ENCODE results near the gene MAP3K13. TPM values are rescaled to one million over a fixed set of nuclear protein-coding genes. Genes with fewer than 3 reads are reported as not detected.

The MAP3K13 gene
- total RNA-seq, 1 experiment from 2014 or later, result 10.6 TPM

DNA sequence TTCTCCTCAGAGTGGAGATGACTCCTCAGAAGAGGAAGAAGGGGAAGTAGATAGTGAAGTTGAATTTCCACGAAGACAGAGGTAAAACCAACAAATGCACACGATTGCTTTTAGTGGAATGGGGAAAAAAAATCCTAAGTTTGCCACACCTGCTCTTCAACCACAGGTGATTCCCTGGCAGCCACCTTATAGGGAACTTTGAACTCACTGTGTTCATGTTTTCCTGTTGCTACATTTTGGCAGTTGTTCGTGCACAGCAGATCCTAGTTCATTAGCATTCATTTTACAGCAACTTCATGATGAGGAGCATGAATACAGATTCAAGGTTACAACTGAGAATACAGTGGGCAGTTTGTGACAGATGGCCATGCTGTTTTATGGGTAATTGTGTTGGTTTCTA lies 114.4 kb downstream of the MAP3K13 start:
- H4K8ac ChIP-seq (replicated peaks; ENCODE audit: insufficient read length, low read depth, low read length), result no peak overlapping the region
- no peaks in the 10 kb centered on the region for H3K79me2 ChIP-seq (ENCODE audit: insufficient read depth, low read length)
- H3K18ac ChIP-seq (ENCODE audit: insufficient read length, low read depth, low read length), result no peak overlapping the region
- DNase-seq, result no peak
- no peak overlapping the region for H2BK5ac ChIP-seq (ENCODE audit: insufficient read length, low read length)
- no peak overlapping the region for H3K14ac ChIP-seq (ENCODE audit: insufficient read depth, low read length)
- H3K79me1 ChIP-seq (ENCODE audit: insufficient read depth, low read depth, low read length, poor library complexity, severe bottlenecking), result no peaks in the 10 kb centered on the region
- H3K4me1 ChIP-seq (ENCODE audit: insufficient read depth, low read length), result no peaks in the 10 kb centered on the region
- Mint-ChIP-seq H3K27me3 (ENCODE audit: low read depth) (no peaks in the 10 kb centered on the region), H3K4me3 (no peak overlapping the region), H3K36me3 (ENCODE audit: insufficient read depth in 1 of 3, low read depth in 3 of 3) (no peaks in the 10 kb centered on the region; a peak in 1 of 7 replicates), H3K27ac (no peak overlapping the region), H3K9me3 (no peaks in the 10 kb centered on the region), H3K4me1 (no peaks in the 10 kb centered on the region)
- H3T11ph ChIP-seq (ENCODE audit: low read length), result no peak overlapping the region
- H2BK20ac ChIP-seq (ENCODE audit: low read depth, low read length, poor library complexity, severe bottlenecking), result no peak overlapping the region
- H3K23me2 ChIP-seq (ENCODE audit: insufficient read length, low read depth, low read length, poor library complexity, severe bottlenecking), result no peaks in the 10 kb centered on the region
- no peak overlapping the region for H4K91ac ChIP-seq (ENCODE audit: insufficient read length, low read depth, low read length)
- no peak overlapping the region for H2BK120ac ChIP-seq (ENCODE audit: low read depth, low read length, poor library complexity, severe bottlenecking)
- no peak overlapping the region for H3K4me2 ChIP-seq (ENCODE audit: insufficient read depth, insufficient read length, low read length)
- H3K9ac ChIP-seq (ENCODE audit: extremely low read depth, insufficient read length, low read length), result no peak overlapping the region
- H2AK5ac ChIP-seq (ENCODE audit: insufficient read length, low read length), result no peak overlapping the region
- no peak overlapping the region for H3K56ac ChIP-seq (ENCODE audit: insufficient read length, low read depth, low read length)
- H3K27me3 ChIP-seq (ENCODE audit: insufficient read depth, low read length), result no peaks in the 10 kb centered on the region
- H4K5ac ChIP-seq (ENCODE audit: insufficient read length, low read depth, low read length), result no peak overlapping the region
- H3K23ac ChIP-seq (ENCODE audit: insufficient read length, low read depth, low read length), result no peak overlapping the region
- H3K9me3 ChIP-seq (ENCODE audit: control insufficient read depth, low read depth, low read length), result no peaks in the 10 kb centered on the region
- TF ChIP-seq, protein P1, sequence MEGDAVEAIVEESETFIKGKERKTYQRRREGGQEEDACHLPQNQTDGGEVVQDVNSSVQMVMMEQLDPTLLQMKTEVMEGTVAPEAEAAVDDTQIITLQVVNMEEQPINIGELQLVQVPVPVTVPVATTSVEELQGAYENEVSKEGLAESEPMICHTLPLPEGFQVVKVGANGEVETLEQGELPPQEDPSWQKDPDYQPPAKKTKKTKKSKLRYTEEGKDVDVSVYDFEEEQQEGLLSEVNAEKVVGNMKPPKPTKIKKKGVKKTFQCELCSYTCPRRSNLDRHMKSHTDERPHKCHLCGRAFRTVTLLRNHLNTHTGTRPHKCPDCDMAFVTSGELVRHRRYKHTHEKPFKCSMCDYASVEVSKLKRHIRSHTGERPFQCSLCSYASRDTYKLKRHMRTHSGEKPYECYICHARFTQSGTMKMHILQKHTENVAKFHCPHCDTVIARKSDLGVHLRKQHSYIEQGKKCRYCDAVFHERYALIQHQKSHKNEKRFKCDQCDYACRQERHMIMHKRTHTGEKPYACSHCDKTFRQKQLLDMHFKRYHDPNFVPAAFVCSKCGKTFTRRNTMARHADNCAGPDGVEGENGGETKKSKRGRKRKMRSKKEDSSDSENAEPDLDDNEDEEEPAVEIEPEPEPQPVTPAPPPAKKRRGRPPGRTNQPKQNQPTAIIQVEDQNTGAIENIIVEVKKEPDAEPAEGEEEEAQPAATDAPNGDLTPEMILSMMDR (conservative IDR thresholded peaks at IDR 0.05), result no peak
- no peaks in the 10 kb centered on the region for H4K20me1 ChIP-seq (ENCODE audit: control insufficient read depth, insufficient read depth, insufficient read length)
- H3K27ac ChIP-seq (ENCODE audit: insufficient read length, low read depth, low read length), result no peak overlapping the region
- H2AFZ ChIP-seq (ENCODE audit: low read length), result no peak overlapping the region
- no peak overlapping the region for H3K4ac ChIP-seq (ENCODE audit: low read depth, low read length)
- H2BK15ac ChIP-seq (ENCODE audit: low read depth, low read length), result no peak overlapping the region
- no CpG with 5 or more reads among the region's 3 CpGs for WGBS (ENCODE audit: extremely low coverage, insufficient read length, low lambda C conversion rate)
- no peak overlapping the region for H2BK12ac ChIP-seq (ENCODE audit: insufficient read length, low read depth, low read length)

Data from H9 (cell line).